Putamen (tissue), 1 donor: ENCODE results near the gene ATL3.
"Not testable (repeated sequence)": the region's sequence is repeated elsewhere in the genome, so short reads cannot be mapped to it uniquely, and the experiment has no call there.

ENCODE experiments used
- DNase-seq: peaks from one replicate; pipeline ENCODE4 v3.0.0-alpha.2; 2016; ENCODE audit warnings: low spot score

Gene ATL3

DNA sequence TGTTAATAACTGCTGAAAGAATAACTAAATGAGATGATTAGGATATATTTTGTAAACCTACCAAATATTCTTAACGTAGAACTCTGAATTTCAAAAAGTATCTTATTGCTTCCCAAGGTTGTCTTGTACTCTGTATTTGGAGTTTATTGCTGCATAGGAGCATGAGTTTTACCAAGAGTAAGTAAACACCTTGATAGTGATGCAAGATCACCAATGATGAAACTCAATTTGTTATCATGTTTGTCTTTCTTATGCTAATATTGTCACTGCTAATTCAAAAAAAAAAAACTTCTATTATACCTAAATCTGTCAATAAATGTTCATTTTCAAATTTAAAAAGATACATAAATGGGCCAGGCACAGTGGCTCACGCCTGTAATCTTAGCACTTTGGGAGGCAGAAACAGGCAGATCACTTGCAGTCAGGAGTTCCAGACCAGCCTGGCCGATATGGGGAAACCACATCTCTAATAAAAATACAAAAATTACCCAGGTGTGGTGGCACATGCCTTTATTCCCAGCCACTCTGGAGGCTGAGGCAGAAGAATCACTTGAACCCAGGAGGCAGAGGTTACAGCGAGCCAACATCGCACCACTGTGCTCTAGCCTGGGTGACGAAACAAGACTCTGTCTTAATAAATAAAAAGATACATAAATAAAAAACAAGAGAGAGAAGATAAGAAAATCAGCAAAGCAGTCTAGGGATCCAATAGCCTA is 84.6 kb downstream of the ATL3 start:
- no peak for DNase-seq

DNA sequence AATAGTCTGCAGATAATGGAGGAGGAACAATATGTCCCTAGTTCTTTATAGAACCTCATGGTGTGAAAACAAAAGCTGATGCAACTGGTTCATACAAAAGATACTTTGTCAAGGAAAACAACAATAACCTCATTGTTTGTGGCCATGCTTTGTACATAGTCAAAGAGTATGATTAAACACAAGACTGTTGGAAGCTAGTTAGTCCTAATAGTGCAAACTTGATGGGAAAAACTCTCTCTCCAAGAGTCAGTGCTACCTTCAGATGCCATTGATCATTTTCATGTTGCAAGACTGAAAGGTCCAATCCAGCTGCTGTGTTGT is 87.9 kb downstream of the ATL3 start:
- peak; percentile 92 for DNase-seq

DNA sequence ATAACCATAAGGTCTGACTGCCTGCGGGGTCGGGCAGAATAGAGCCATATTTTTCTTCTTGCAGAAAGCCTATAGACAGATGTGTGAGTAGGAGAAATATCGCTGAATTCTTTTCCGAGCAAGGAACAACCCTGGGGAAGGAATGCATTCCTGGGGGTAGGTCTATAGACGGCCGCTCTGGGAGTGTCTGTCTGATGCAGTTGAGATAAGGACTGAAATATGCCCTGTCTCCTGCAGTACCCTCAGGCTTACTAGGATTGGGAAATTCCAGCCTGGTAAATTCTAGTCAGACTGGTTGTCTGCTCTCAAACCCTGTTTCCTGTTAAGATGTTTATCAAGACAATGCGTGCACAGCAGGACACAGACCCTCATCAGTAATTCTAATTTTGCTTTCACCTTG is 90.0 kb downstream of the ATL3 start:
- not testable (repeated sequence) for DNase-seq

DNA sequence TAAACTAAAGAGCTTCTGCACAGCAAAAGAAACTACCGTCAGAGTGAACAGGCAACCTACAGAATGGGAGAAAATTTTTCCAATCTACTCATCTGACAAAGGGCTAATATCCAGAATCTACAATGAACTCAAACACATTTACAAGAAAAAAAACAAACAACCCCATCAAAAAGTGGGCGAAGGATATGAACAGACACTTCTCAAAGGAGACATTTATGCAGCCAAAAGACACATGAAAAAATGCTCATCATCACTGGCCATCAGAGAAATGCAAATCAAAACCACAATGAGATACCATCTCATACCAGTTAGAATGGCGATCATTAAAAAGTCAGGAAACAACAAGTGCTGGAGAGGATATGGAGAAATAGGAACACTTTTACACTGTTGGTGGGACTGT is 92.3 kb downstream of the ATL3 start:
- not testable (repeated sequence) for DNase-seq

DNA sequence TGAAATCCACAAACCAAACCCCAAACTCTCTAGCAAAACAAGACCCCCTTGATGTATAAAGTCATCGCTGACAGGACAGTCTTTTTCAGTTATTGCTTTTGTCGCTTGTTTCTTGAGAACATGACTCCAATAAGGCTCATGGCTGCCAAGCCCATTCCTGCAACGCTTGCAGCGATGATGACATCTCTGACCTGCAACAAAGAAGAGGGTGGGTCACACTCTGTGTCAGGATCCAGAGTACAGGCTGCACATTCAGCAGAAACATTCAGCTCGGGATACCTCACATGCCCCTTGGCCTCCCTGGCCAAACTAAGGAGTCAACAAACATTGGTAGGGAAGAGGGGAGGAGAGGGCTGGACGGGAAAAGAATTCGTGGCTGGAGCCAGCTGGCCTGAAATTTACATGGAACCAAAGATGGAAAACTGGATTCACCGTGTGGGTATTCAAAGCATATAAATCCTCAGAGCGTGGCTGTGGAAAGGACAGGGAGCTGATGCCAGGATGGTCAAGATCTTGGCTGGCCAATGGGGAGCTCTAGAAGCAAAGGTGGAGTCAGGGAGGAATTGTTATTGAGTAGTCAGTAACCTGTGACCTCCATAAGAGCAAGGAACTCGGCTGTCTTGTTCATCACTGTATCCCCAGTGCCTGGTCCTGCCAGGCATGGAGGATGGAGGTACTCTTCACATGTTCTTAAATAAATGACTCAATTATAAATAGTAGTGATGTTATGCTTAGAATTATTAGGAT is 96.1 kb downstream of the ATL3 start:
- no peak for DNase-seq
